ENCODE measurements around the gene EME2. TPM values are rescaled to one million over a fixed set of nuclear protein-coding genes. Genes with fewer than 3 reads are reported as not detected.

The EME2 gene
- 2.4 and 2.5 TPM in 2 replicates for total RNA-seq

GRCh38 chr16:1772362-1772907, at the start of gene EME2:
TSS of gene EME2 (plus strand) at chr16:1772810. CDS start at chr16:1773228, 418 bp downstream.

DNA sequence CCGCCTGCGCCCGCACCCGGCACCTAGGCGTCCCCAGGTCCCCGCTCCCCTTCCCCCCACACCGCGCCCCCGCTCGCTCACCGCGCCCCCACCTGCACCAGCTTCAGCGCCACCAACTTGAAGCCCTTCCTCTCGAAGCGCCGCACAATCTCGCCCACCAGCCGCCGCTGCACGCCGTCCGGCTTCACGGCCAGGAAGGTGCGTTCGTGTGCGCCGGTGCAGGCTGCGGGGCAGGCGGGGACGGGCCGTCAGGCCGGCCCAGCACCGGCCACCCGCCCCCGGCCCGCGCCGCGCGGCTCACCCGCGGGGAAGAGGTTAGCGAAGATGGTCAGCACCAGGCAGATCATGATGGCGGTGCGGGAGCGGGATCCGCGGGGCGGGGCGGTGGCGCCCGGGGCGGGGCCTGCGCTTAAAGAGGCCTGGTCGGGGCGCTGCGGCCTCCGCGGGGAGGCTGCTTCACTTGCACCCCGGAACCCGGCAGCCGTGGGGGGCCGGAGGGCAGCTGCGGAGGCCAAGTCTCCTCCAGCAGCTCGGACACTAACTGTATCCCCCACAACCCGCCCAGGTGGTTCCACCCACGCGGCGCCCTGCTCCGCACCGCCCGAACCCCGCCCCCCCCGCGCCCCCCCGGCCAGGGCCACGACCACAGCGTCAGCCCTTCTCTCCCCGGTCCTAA, 1.3 kb upstream of the EME2 start, which contains the start of gene NME3:
NME3 (minus strand) TSS at position 356 of the 676 bp plus-strand sequence; CDS start at position 347, 9 bp downstream.

GRCh38 chr16:1772908-1773702, 495 bp downstream of the EME2 start, which contains the start of gene MRPS34:
TSS of gene MRPS34 (minus strand) at chr16:1773134. CDS start at chr16:1773119, 15 bp downstream.

DNA sequence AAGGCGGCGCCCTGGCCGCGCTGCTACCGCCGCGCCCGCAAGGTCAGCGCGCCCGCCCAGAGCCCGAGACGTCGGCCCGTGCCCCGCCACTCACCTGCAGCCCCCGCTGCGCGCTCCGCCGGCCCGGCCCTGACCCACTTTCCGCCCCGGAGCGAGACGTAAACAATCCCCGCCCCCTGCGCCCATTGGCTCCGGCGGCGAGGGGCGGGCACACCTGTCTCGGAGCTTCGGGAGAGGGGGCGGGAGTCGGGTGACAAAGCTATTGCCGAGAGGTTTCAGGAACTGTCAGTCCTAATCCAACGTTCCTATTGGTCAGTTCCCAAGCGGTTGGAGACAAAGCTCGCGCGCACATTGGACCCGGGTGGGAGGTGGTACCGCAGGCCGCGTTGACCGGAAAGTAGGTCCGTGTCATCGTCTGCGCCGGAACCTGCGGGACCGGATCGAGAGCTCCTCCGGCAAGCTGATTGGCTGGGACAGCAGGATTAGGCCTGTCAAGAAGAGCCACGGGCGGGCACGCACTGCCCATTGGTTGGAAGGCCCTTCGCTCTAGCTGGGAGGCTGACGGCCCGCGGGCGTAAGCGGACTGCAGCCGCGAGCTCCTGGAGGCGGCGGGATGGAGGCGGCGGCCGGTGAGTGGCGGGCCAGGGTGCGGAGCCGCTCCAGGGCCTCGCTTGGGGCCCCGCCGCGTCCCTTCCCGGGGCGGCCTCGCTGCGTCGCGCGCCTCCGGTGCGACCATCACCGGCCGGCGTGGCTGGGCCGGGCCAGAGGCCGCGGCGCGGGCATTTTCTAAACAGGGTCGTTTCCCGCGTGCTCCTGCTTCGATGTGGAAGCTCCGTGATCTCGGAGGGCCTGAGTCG, 10.0 kb downstream of the EME2 start, which contains the start of the genes NUBP2 and SPSB3:
NUBP2 (plus strand) TSS at position 553 of the 857 bp plus-strand sequence; CDS start at position 614, 61 bp downstream.
SPSB3 (minus strand) TSS at position 164 of the 857 bp plus-strand sequence. CDS start 1,088 bp downstream, outside the sequence.

DNA sequence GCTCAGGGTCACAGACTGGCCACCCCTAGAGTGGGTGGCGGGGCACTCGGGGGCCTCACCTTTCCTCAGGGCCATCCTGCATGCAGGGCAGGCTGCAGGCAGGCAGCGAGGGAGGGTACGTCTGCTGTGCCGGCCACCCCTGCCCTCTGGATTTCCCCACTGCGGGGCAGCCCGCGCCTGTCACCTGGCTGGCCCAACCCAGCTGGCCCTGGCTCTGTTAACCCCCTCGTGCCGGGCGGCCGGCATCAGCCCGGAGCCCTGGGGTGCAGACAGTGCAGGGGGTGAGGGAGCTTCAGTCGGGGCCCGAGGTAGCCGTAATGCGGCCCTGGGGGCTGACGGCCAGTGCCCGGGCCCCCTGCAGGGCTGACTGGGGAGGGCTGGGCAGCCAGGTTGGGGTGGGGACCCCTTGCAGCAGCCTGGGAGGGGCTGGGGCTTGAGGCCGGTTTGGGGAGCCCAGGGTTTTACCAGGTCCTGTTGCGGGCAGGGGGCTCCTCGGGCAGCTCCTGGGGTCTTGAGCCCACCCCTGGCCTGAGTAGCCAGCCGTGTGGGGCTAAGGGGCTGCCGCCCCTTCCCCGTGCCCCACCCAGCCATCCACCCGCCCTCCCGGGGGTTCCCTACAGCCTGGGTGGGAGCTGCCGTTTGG, 21.1 kb downstream of the EME2 start, which contains the start of gene IGFALS:
IGFALS (minus strand) TSS at position 128 of the 643 bp plus-strand sequence; CDS start at position 75, 53 bp downstream.

Other genes with a start within 250 kb of the EME2 start
- gene TMEM204, start 239.1 kb upstream of the EME2 start, total RNA-seq = 12.9 and 13.6 TPM in 2 replicates
- gene IFT140, start 160.7 kb upstream of the EME2 start, total RNA-seq = 15.3 and 23.6 TPM in 2 replicates
- gene CRAMP1, start 160.4 kb upstream of the EME2 start, total RNA-seq = 5.5 and 6.6 TPM in 2 replicates
- 43.7 and 48.3 TPM in 2 replicates for gene JPT2, start 94.5 kb upstream of the EME2 start, total RNA-seq
- 20.0 and 22.4 TPM in 2 replicates for gene MAPK8IP3, start 66.6 kb upstream of the EME2 start, total RNA-seq
- 73.6 and 90.8 TPM in 2 replicates for gene NME3, start 1.3 kb upstream of the EME2 start, total RNA-seq
- 155 TPM in 2 replicates for gene MRPS34, start 324 bp downstream of the EME2 start, total RNA-seq
- 31.8 and 35.5 TPM in 2 replicates for gene SPSB3, start 9.8 kb downstream of the EME2 start, total RNA-seq
- 111 and 116 TPM in 2 replicates for gene NUBP2, start 10.2 kb downstream of the EME2 start, total RNA-seq
- 0.30 TPM in 1 of 2 replicates, not detected in the other for gene IGFALS, start 20.9 kb downstream of the EME2 start, total RNA-seq
- 62.4 and 71.3 TPM in 2 replicates for gene HAGH, start 54.0 kb downstream of the EME2 start, total RNA-seq
- 33.6 and 52.6 TPM in 2 replicates for gene FAHD1, start 54.4 kb downstream of the EME2 start, total RNA-seq
- 0.30 TPM in 1 of 2 replicates, not detected in the other for gene MEIOB, start 99.4 kb downstream of the EME2 start, total RNA-seq
- not detected in 2 replicates for gene HS3ST6, start 145.6 kb downstream of the EME2 start, total RNA-seq
- gene MSRB1, start 170.4 kb downstream of the EME2 start, total RNA-seq = 9.8 and 12.0 TPM in 2 replicates
- gene RPL3L, start 181.9 kb downstream of the EME2 start, total RNA-seq = not detected in 2 replicates
- gene NDUFB10, start 186.7 kb downstream of the EME2 start, total RNA-seq = 323 and 367 TPM in 2 replicates
- 4,271 and 4,630 TPM in 2 replicates for gene RPS2, start 192.0 kb downstream of the EME2 start, total RNA-seq
- not detected in 2 replicates for gene RNF151, start 194.0 kb downstream of the EME2 start, total RNA-seq
- gene TBL3, start 199.2 kb downstream of the EME2 start, total RNA-seq = 94.1 and 97.0 TPM in 2 replicates
- gene NOXO1, start 208.7 kb downstream of the EME2 start, total RNA-seq = not detected in 2 replicates
- gene GFER, start 211.4 kb downstream of the EME2 start, total RNA-seq = 21.1 and 43.7 TPM in 2 replicates
- gene SYNGR3, start 217.2 kb downstream of the EME2 start, total RNA-seq = 4.2 and 8.4 TPM in 2 replicates
- gene ZNF598, start 237.0 kb downstream of the EME2 start, total RNA-seq = 44.0 and 45.6 TPM in 2 replicates
- 1.6 and 1.8 TPM in 2 replicates for gene NPW, start 247.0 kb downstream of the EME2 start, total RNA-seq